Uterus (tissue), 4 donors: ENCODE measurements around the gene ICAM5. TPM values are rescaled to one million over a fixed set of nuclear protein-coding genes. Genes with fewer than 3 reads are reported as not detected.

ENCODE experiments used
- DNase-seq, 2 donors: peaks; one replicate each; pipeline ENCODE4 v3.0.0-alpha.2; 2019 to 2020
- H3K27ac ChIP-seq, 2 donors: fragments of 200-600 bp; sonication (generic); 1 replicate in 1 of 2; 2 replicates in 1 of 2; pipeline ENCODE4 v1.5.1; 2016 to 2018
- H3K27me3 ChIP-seq, 2 donors: fragments of 200-600 bp; sonication (generic); one replicate each; pipeline ENCODE4 v1.5.1; 2018 to 2019; ENCODE audit warnings: control low read depth in 1 of 2
- H3K36me3 ChIP-seq, 2 donors: fragments of 200-600 bp; sonication (generic); one replicate each; pipeline ENCODE4 v1.5.1; 2019; ENCODE audit warnings: control low read depth in 1 of 2
- H3K4me1 ChIP-seq, 2 donors: fragments of 200-600 bp; sonication (generic); one replicate each; pipeline ENCODE4 v1.5.1; 2018 to 2019; ENCODE audit warnings: control low read depth in 1 of 2
- H3K4me3 ChIP-seq, 2 donors: fragments of 200-600 bp; sonication (generic); 1 replicate in 1 of 2; 2 replicates in 1 of 2; pipeline ENCODE4 v1.5.1; 2018 to 2019; ENCODE audit warnings: mild to moderate bottlenecking in 1 of 2
- H3K9me3 ChIP-seq, 2 donors: fragments of 200-600 bp; sonication (generic); one replicate each; pipeline ENCODE4 v1.5.1; 2019; ENCODE audit warnings: control low read depth in 1 of 2
- CTCF ChIP-seq, 4 experiments: fragments of 200-600 bp in 2 of 4; fragments of 450-650 bp in 2 of 4; sonication (generic) in 2 of 4; IDR thresholded peaks; one replicate each; pipeline ENCODE4 v1.5.1; 2016 to 2019; ENCODE audit warnings: antibody characterized with exemption in 4 of 4, mild to moderate bottlenecking in 2 of 4, moderate library complexity in 1 of 4
- POLR2A ChIP-seq, 2 donors: fragments of 450-650 bp; IDR thresholded peaks; one replicate each; pipeline ENCODE4 v1.6.1; 2016; ENCODE audit warnings: antibody characterized with exemption in 2 of 2, mild to moderate bottlenecking in 1 of 2, moderate library complexity in 1 of 2
- intact Hi-C: fragments of 100-400 bp; cut with DNase I; formaldehyde crosslinking; loops from one replicate; pipeline ENCODE4 v1.15.1; 2023; ENCODE audit warnings: low total_unique reads
- total RNA-seq, 4 donors: library from RNA; depleted of rRNA in 3 of 4; stranded (reverse); fragments of >200 nt in 3 of 4; gene quantifications; one replicate each; pipeline versions ENCODE4 v1.1.0 to v1.2.4, GENCODE V29; 2014 to 2023
- donor health status: DM: yes; HTN: yes; CAD: no.

The ICAM5 gene
- total RNA-seq, 4 donors from 2014 or later, result 0.07 to 0.88 (median 0.29) TPM; not detected in 1

GRCh38 chr19:10289167-10289835, 451 bp upstream of the ICAM5 start:
- Histone ChIP-seq H3K4me1 (peaks cover 0 to 31% of the 10 kb centered on the region in 2 donors), H3K27ac (no peak overlapping the region), H3K9me3 (no peaks in the 10 kb centered on the region), H3K36me3 (no peaks in the 10 kb centered on the region), H3K4me3 (peak overlapping the region in 1 of 2 donors; percentile 11), H3K27me3 (peaks cover 39 to 54% of the 10 kb centered on the region in 2 donors)
- DNase-seq, result no peak
- intact Hi-C loops, result no loop called here
- TF ChIP-seq POLR2A (IDR thresholded peaks at IDR 0.05), result no peak
- TF ChIP-seq CTCF (IDR thresholded peaks at IDR 0.05), result no peak

GRCh38 chr19:10290357-10290875, 664 bp downstream of the ICAM5 start:
- intact Hi-C loops, result no loop called here
- peaks cover 0 to 31% of the 10 kb centered on the region in 2 donors for H3K4me1 ChIP-seq
- H3K36me3 ChIP-seq, result no peaks in the 10 kb centered on the region
- no peak for DNase-seq
- no peak overlapping the region for H3K27ac ChIP-seq
- H3K27me3 ChIP-seq, result peaks cover 44 to 65% of the 10 kb centered on the region in 2 donors
- no peak for TF ChIP-seq POLR2A (IDR thresholded peaks at IDR 0.05)
- no peak for TF ChIP-seq CTCF (IDR thresholded peaks at IDR 0.05)
- no peak overlapping the region for H3K4me3 ChIP-seq
- H3K9me3 ChIP-seq, result no peaks in the 10 kb centered on the region

GRCh38 chr19:10290876-10291553, 1.3 kb downstream of the ICAM5 start:
- DNase-seq, result peak in 1 of 2 donors; percentile 36
- H3K27me3 ChIP-seq, result peaks cover 46 to 71% of the 10 kb centered on the region in 2 donors
- no peaks in the 10 kb centered on the region for H3K36me3 ChIP-seq
- intact Hi-C loops, result no loop called here
- peak overlapping the region; percentile 8 to 13 for H3K4me3 ChIP-seq
- H3K4me1 ChIP-seq, result peaks cover 0 to 32% of the 10 kb centered on the region in 2 donors
- no peaks in the 10 kb centered on the region for H3K9me3 ChIP-seq
- H3K27ac ChIP-seq, result no peak overlapping the region
- TF ChIP-seq POLR2A (IDR thresholded peaks at IDR 0.05) (no peak), CTCF (IDR thresholded peaks at IDR 0.05) (no peak)

- Histone ChIP-seq H3K27me3 (peaks cover 46 to 71% of the 10 kb centered on the region in 2 donors), H3K9me3 (no peaks in the 10 kb centered on the region), H3K27ac (no peak overlapping the region), H3K36me3 (no peaks in the 10 kb centered on the region), H3K4me3 (peak overlapping the region; percentile 8 to 13), H3K4me1 (peaks cover 0 to 36% of the 10 kb centered on the region in 2 donors)
- intact Hi-C loops, result no loop called here
- TF ChIP-seq CTCF (IDR thresholded peaks at IDR 0.05) (no peak), POLR2A (IDR thresholded peaks at IDR 0.05) (no peak)
- DNase-seq, result no peak
Measured at GRCh38 chr19:10291554-10292205, 1.9 kb downstream of the ICAM5 start.
